ENCODE data around the gene NRP1. TPM values are rescaled to one million over a fixed set of nuclear protein-coding genes. Genes with fewer than 3 reads are reported as not detected.
A peak's percentile ranks its signal among the peaks of the same experiment; 100 is the strongest.
"Not testable (repeated sequence)": the region's sequence is repeated elsewhere in the genome, so short reads cannot be mapped to it uniquely, and the experiment has no call there.

The NRP1 gene
- 10 to 100 TPM; 23.0 to 37.1 TPM for total RNA-seq

GRCh38 chr10:33334153-33334804 is at the start of gene NRP1:
TSS of gene NRP1 (minus strand) at chr10:33334667. CDS start at chr10:33334382, 285 bp downstream.
- Histone ChIP-seq H3K27ac (peak within 1 kb of the TSS; percentile 77 to 82), H3K36me3 (no peaks in the 10 kb centered on the region), H3K9me3 (no peaks in the 10 kb centered on the region), H3K27me3 (replicated peaks; ENCODE audit: insufficient read depth) (no peaks in the 10 kb centered on the region), H3K4me3 (peak within 1 kb of the TSS; percentile 60 to 62), H3K4me1 (replicated peaks) (no peaks in the 10 kb centered on the region)
- TF ChIP-seq CTCF (IDR thresholded peaks at IDR 0.05) (no peak), POLR2AphosphoS5 (IDR thresholded peaks at IDR 0.05) (no peak), POLR2A (IDR thresholded peaks at IDR 0.05) (no peak)
- 1% methylated on average over 44 of the region's 44 CpGs for WGBS
- intact Hi-C loops (cut with DNase I): loop anchor here (5.0 to 10.0 kb wide), 4 partner anchors 142 to 771 kb away; no protein-coding TSS in a partner anchor
- DNase-seq (ENCODE audit: low spot score): peak; percentile 13

GRCh38 chr10:33384201-33384600 is 49.7 kb upstream of the NRP1 start:
- H3K4me1 ChIP-seq (replicated peaks); H3K27ac ChIP-seq; H3K4me3 ChIP-seq; DNase-seq (ENCODE audit: low spot score); H3K27me3 ChIP-seq (replicated peaks; ENCODE audit: insufficient read depth); H3K9me3 ChIP-seq; H3K36me3 ChIP-seq; intact Hi-C loops (cut with DNase I): not testable (repeated sequence)
- WGBS: 95% methylated on average over 3 of the region's 3 CpGs

- Histone ChIP-seq H3K36me3 (no peaks in the 10 kb centered on the region), H3K4me3 (no peak overlapping the region), H3K27ac (no peak overlapping the region), H3K9me3 (no peaks in the 10 kb centered on the region), H3K4me1 (replicated peaks) (no peaks in the 10 kb centered on the region), H3K27me3 (replicated peaks; ENCODE audit: insufficient read depth) (no peaks in the 10 kb centered on the region)
- no peak for DNase-seq (ENCODE audit: low spot score)
- WGBS: 89% methylated on average over 3 of the region's 4 CpGs
- intact Hi-C loops (cut with DNase I): no loop called here
- TF ChIP-seq POLR2AphosphoS5 (IDR thresholded peaks at IDR 0.05) (no peak), POLR2A (IDR thresholded peaks at IDR 0.05) (no peak), CTCF (IDR thresholded peaks at IDR 0.05) (no peak)
These were observed 48.6 kb upstream of the NRP1 start for GRCh38 chr10:33382921-33383713.

- H3K27me3 ChIP-seq (replicated peaks; ENCODE audit: insufficient read depth): no peaks in the 10 kb centered on the region
- no peak overlapping the region for H3K4me3 ChIP-seq
- TF ChIP-seq POLR2A (IDR thresholded peaks at IDR 0.05) (no peak), CTCF (IDR thresholded peaks at IDR 0.05) (no peak), POLR2AphosphoS5 (IDR thresholded peaks at IDR 0.05) (no peak)
- intact Hi-C loops (cut with DNase I): no loop called here
- no peak for DNase-seq (ENCODE audit: low spot score)
- H3K9me3 ChIP-seq: no peaks in the 10 kb centered on the region
- 68% methylated on average over 2 of the region's 2 CpGs for WGBS
- no peaks in the 10 kb centered on the region for H3K36me3 ChIP-seq
- H3K27ac ChIP-seq: no peak overlapping the region
- H3K4me1 ChIP-seq (replicated peaks): no peaks in the 10 kb centered on the region
These were observed 47.7 kb upstream of the NRP1 start for GRCh38 chr10:33382216-33382600.

GRCh38 chr10:33381451-33382215 is 47.2 kb upstream of the NRP1 start:
- DNase-seq (ENCODE audit: low spot score): no peak
- Histone ChIP-seq H3K9me3 (no peaks in the 10 kb centered on the region), H3K27ac (no peak overlapping the region), H3K4me1 (replicated peaks) (no peaks in the 10 kb centered on the region), H3K36me3 (no peaks in the 10 kb centered on the region), H3K27me3 (replicated peaks; ENCODE audit: insufficient read depth) (no peaks in the 10 kb centered on the region), H3K4me3 (no peak overlapping the region)
- intact Hi-C loops (cut with DNase I): no loop called here
- TF ChIP-seq POLR2AphosphoS5 (IDR thresholded peaks at IDR 0.05): no peak
- 60% methylated on average over 12 of the region's 12 CpGs for WGBS
